Endothelial cell of umbilical vein (primary cell): Measurements from ENCODE around the gene ZNF488. TPM values are rescaled to one million over a fixed set of nuclear protein-coding genes. Genes with fewer than 3 reads are reported as not detected.

Source experiments
- BruUV-seq: library from RNA; stranded (reverse); fragments of 400-500 nt; replicated peaks from 2 replicates; lab custom pipeline; 2021; lab: Mats Ljungman, UMichigan
- CTCF ChIA-PET: fragments of 300-600, 350-600 bp; sonication (Branson Sonifier 250); formaldehyde crosslinking; loops from one replicate; lab custom pipeline; 2021; ENCODE audit warnings: antibody characterized with exemption, inconsistent platforms; lab: Charles Lee
- POLR2A ChIA-PET: fragments of 300-600, 350-600 bp; sonication (Branson Sonifier 250); formaldehyde crosslinking; loops from one replicate; lab custom pipeline; 2021; ENCODE audit warnings: antibody characterized with exemption, inconsistent platforms; lab: Charles Lee
- DNase-seq: peaks from one replicate; pipeline ENCODE4 v3.0.0-alpha.2; 2011; ENCODE audit warnings: low read depth, low spot score
- FAIRE-seq: peaks from 2 replicates; lab custom pipeline; 2011; peaks lifted over from hg19 to GRCh38; lab: Jason Lieb, UNC
- H2AFZ ChIP-seq: 2 replicates; pipeline ENCODE4 v1.6.0; 2012; ENCODE audit warnings: low read depth, low read length, control low read depth, inconsistent platforms
- H3K27ac ChIP-seq: 2 replicates; pipeline ENCODE4 v1.5.1; 2011; ENCODE audit warnings: low read depth, mild to moderate bottlenecking, control low read depth, low read length, moderate library complexity; ENCODE audit not compliant: insufficient read depth
- H3K27me3 ChIP-seq, 2 experiments: 2 replicates each; pipeline versions ENCODE4 v1.6.0 to v1.6.1; 2011; ENCODE audit warnings: low read length in 2 of 2, mixed read lengths in 1 of 2; ENCODE audit not compliant: control insufficient read depth in 2 of 2, insufficient read depth in 2 of 2
- H3K36me3 ChIP-seq, 2 experiments: 2 replicates in 1 of 2; 3 replicates in 1 of 2; pipeline ENCODE4 v1.5.1; 2011; ENCODE audit warnings: low read length in 2 of 2, mild to moderate bottlenecking in 1 of 2, moderate library complexity in 1 of 2; ENCODE audit not compliant: control insufficient read depth in 2 of 2, insufficient read depth in 2 of 2; ENCODE audit errors: extremely low read depth in 1 of 2
- H3K4me1 ChIP-seq: 3 replicates; pipeline ENCODE4 v1.5.1; 2011; ENCODE audit warnings: mild to moderate bottlenecking, low read length; ENCODE audit not compliant: control insufficient read depth, insufficient read depth; ENCODE audit errors: extremely low read depth
- H3K4me2 ChIP-seq: 2 replicates; pipeline ENCODE4 v1.6.1; 2011; ENCODE audit warnings: low read length, control low read depth, mixed read lengths; ENCODE audit not compliant: insufficient read depth
- H3K4me3 ChIP-seq, 3 experiments: fragments of 200-600 bp in 1 of 3; sonication (generic), shearing (Covaris generic) in 1 of 3; replicated peaks in 1 of 3; 2 replicates each; pipeline ENCODE4 v1.5.1; 2011 to 2016; ENCODE audit warnings: control low read depth in 3 of 3, low read length in 3 of 3, mild to moderate bottlenecking in 2 of 3, inconsistent platforms in 1 of 3, low read depth in 1 of 3, moderate library complexity in 1 of 3; ENCODE audit not compliant: insufficient read depth in 1 of 3
- H3K79me2 ChIP-seq: 2 replicates; pipeline ENCODE4 v1.6.0; 2012; ENCODE audit warnings: low read length, inconsistent platforms; ENCODE audit not compliant: control insufficient read depth, insufficient read depth
- H3K9ac ChIP-seq: replicated peaks from 2 replicates; pipeline ENCODE3; 2011; ENCODE audit warnings: low read length, control low read depth; ENCODE audit not compliant: insufficient read depth; ENCODE audit errors: extremely low read depth
- H3K9me1 ChIP-seq: replicated peaks from 3 replicates; pipeline ENCODE4 v1.6.0; 2011; ENCODE audit warnings: mild to moderate bottlenecking, low read length; ENCODE audit not compliant: control insufficient read depth, insufficient read depth; ENCODE audit errors: extremely low read depth
- H3K9me3 ChIP-seq: replicated peaks from 2 replicates; pipeline ENCODE4 v1.5.1; 2012; ENCODE audit warnings: low read length, inconsistent platforms; ENCODE audit not compliant: control insufficient read depth, insufficient read depth
- H4K20me1 ChIP-seq: replicated peaks from 2 replicates; pipeline ENCODE3; 2011; ENCODE audit warnings: mild to moderate bottlenecking, low read length; ENCODE audit not compliant: control insufficient read depth, insufficient read depth; ENCODE audit errors: extremely low read depth
- CTCF ChIP-seq, 2 donors: IDR thresholded peaks; 1 replicate in 1 of 2; 2 replicates in 1 of 2; pipeline ENCODE4 v1.5.1; 2011; ENCODE audit warnings: low read length in 2 of 2, mild to moderate bottlenecking in 2 of 2, moderate library complexity in 2 of 2, control low read depth in 1 of 2, inconsistent platforms in 1 of 2, low read depth in 1 of 2; ENCODE audit not compliant: insufficient read depth in 1 of 2; ENCODE audit errors: extremely low read depth in 1 of 2
- EZH2 ChIP-seq: IDR thresholded peaks from 2 replicates; pipeline ENCODE4 v1.6.1; 2012; ENCODE audit warnings: borderline replicate concordance, low read depth, mild to moderate bottlenecking, moderate library complexity, low read length, inconsistent platforms; ENCODE audit not compliant: severe bottlenecking
- FOS ChIP-seq: IDR thresholded peaks from 2 replicates; pipeline ENCODE4 v1.6.1; 2011; ENCODE audit warnings: mild to moderate bottlenecking, low read length, moderate library complexity, borderline replicate concordance; ENCODE audit not compliant: insufficient read depth
- GATA2 ChIP-seq: IDR thresholded peaks from 2 replicates; pipeline ENCODE4 v1.7.0; 2011; ENCODE audit warnings: low read depth, mild to moderate bottlenecking, moderate library complexity, mixed read lengths, low read length; ENCODE audit not compliant: insufficient read length, insufficient read depth
- JUN ChIP-seq: IDR thresholded peaks from 2 replicates; pipeline ENCODE4 v1.6.1; 2011; ENCODE audit warnings: borderline replicate concordance, low read depth; ENCODE audit not compliant: insufficient read length, insufficient read depth
- MAX ChIP-seq: IDR thresholded peaks from 2 replicates; pipeline ENCODE4 v1.6.1; 2011; ENCODE audit not compliant: insufficient read depth, insufficient read length
- POLR2AphosphoS5 ChIP-seq: IDR thresholded peaks from 2 replicates; pipeline ENCODE4 v1.6.1; 2012; ENCODE audit warnings: low read depth, mild to moderate bottlenecking, control low read depth, low read length, moderate library complexity; ENCODE audit not compliant: insufficient read depth
- dilution Hi-C: fragments of 300-500 bp; cut with MboI; formaldehyde crosslinking; loops from one replicate; pipeline ENCODE4 v1.15.0; 2019; ENCODE audit warnings: low sequenced_read_pairs; ENCODE audit not compliant: extremely low pct_ligation_motif_present
- intact Hi-C: fragments of 100-400 bp; cut with micrococcal nuclease; formaldehyde crosslinking; loops from one replicate; pipeline ENCODE4 v1.10.0; 2022
- polyA plus RNA-seq, 4 experiments: library from polyadenylated mRNA; depleted of rRNA in 3 of 4; stranded (reverse) in 3 of 4; unstranded in 1 of 4; fragments of >200 nt; gene quantifications; 2 replicates each; pipeline versions ENCODE4 v1.2.1 to v1.2.3, GENCODE V29; 2011 to 2012; ENCODE audit warnings: missing spikeins in 1 of 4
- total RNA-seq: library from RNA; stranded (reverse); gene quantifications from 2 replicates; pipeline ENCODE4 v1.2.3, GENCODE V29; 2021

Gene ZNF488
- total and polyA plus RNA-seq, 2 donors (not counting 3 experiments of a cell fraction or from before 2014, with no cell fraction given): 0.21 to 0.38 TPM

GRCh38 chr10:47376522-47377220 lies 7.4 kb downstream of the ZNF488 start:
- BruUV-seq: no TSS peak
- Histone ChIP-seq H3K9ac (no peak overlapping the region), H3K27me3 (peaks cover 15 to 19% of the 10 kb centered on the region in 2 experiments), H3K36me3 (no peaks in the 10 kb centered on the region), H3K9me1 (no peaks in the 10 kb centered on the region), H3K4me3 (no peak overlapping the region), H2AFZ (no peak overlapping the region), H3K4me2 (no peak overlapping the region), H3K27ac (no peak overlapping the region), H3K79me2 (no peaks in the 10 kb centered on the region), H3K9me3 (no peaks in the 10 kb centered on the region), H4K20me1 (no peaks in the 10 kb centered on the region), H3K4me1 (no peaks in the 10 kb centered on the region)
- intact Hi-C loops: no loop called here
- CTCF ChIA-PET: interaction anchor here (0.9 kb wide), 1 partner anchor 16 kb away, joined by 3 read pairs; no protein-coding TSS in a partner anchor
- dilution Hi-C loops: no loop called here
- DNase-seq (no peak), FAIRE-seq (no peak)
- POLR2A ChIA-PET: no interaction called here
- TF ChIP-seq FOS: no peak
- TF ChIP-seq EZH2: peak; percentile 41

GRCh38 chr10:47374611-47375536 lies 9.2 kb downstream of the ZNF488 start:
- POLR2A ChIA-PET: no interaction called here
- dilution Hi-C loops: no loop called here

More at GRCh38 chr10:47374611-47375536, 9.2 kb downstream of the ZNF488 start:
- Histone ChIP-seq H2AFZ (no peak overlapping the region), H3K27me3 (peaks cover 10 to 12% of the 10 kb centered on the region in 2 experiments), H3K36me3 (no peaks in the 10 kb centered on the region), H3K27ac (no peak overlapping the region), H3K4me2 (no peak overlapping the region), H3K4me1 (no peaks in the 10 kb centered on the region), H3K9ac (no peak overlapping the region), H4K20me1 (no peaks in the 10 kb centered on the region), H3K79me2 (no peaks in the 10 kb centered on the region), H3K4me3 (no peak overlapping the region), H3K9me1 (no peaks in the 10 kb centered on the region), H3K9me3 (no peaks in the 10 kb centered on the region)
- no TSS peak for BruUV-seq
- no peak for TF ChIP-seq CTCF (IDR thresholded peaks at IDR 0.05; ENCODE audit: extremely low read depth in 1 of 2, insufficient read depth in 1 of 2, low read depth in 1 of 2, low read length in 2 of 2)
- no peak for TF ChIP-seq MAX
- TF ChIP-seq POLR2AphosphoS5: no peak
- no peak for TF ChIP-seq GATA2
- no peak for TF ChIP-seq EZH2
- TF ChIP-seq JUN: no peak
- DNase-seq (no peak), FAIRE-seq (no peak)
- intact Hi-C loops: no loop called here
- CTCF ChIA-PET: interaction anchor here (1.0 to 1.6 kb wide), 3 partner anchors 13 to 29 kb away, joined by 3 to 10 read pairs (median 5); no protein-coding TSS in a partner anchor
